Measurements from ENCODE around the gene C12orf42. TPM values are rescaled to one million over a fixed set of nuclear protein-coding genes. Genes with fewer than 3 reads are reported as not detected.
A peak's percentile ranks its signal among the peaks of the same experiment; 100 is the strongest.

C12orf42 gene
- total and polyA plus RNA-seq, 10 of the 15 experiments (the other 5 are each of a cell fraction or from before 2014, with no cell fraction given) = 1.4 to 7.0 (median 2.4) TPM

DNA sequence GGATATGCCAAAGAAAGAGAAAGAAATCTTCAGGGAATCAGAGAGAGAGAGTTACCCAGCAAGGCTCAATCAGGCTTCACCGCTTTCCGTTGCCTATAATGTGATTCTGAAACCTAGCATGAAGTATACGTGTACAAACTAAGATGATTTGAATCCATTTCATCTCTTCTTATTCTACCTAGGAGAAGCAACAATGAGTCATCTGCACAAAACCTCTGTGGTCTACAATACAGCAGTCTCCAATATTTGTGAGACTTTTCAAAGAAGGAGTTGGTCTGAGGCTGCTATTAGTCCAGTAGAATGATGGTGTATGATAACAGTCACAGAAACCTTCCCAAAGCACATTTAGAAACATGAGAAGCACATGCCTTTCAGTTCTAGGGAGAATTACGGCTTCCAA, 141.9 kb downstream of the C12orf42 start:
- Histone ChIP-seq H3K4me2 (ENCODE audit: control insufficient read depth, insufficient read depth) (no peak overlapping the region), H3K9ac (ENCODE audit: control insufficient read depth, insufficient read depth, low read length) (no peak overlapping the region), H2AFZ (ENCODE audit: control insufficient read depth, low read depth, low read length) (no peak overlapping the region), H3K27ac (ENCODE audit: control insufficient read depth, insufficient read depth) (no peak overlapping the region), H3K36me3 (ENCODE audit: control insufficient read depth in 2 of 2, insufficient read depth in 2 of 2, low read length in 1 of 2) (no peaks in the 10 kb centered on the region; a peak in 1 of 4 replicates), H3K27me3 (replicated peaks in 1 of 2; ENCODE audit: control insufficient read depth in 2 of 2, insufficient read depth in 2 of 2, low read length in 1 of 2) (no peaks in the 10 kb centered on the region), H4K20me1 (ENCODE audit: control insufficient read depth, insufficient read depth) (no peaks in the 10 kb centered on the region), H3K4me1 (ENCODE audit: control insufficient read depth, insufficient read depth, low read length) (no peaks in the 10 kb centered on the region), H3K79me2 (ENCODE audit: control insufficient read depth, insufficient read depth, low read length) (no peaks in the 10 kb centered on the region), H3K9me3 (replicated peaks; ENCODE audit: control insufficient read depth, insufficient read depth, low read length) (no peaks in the 10 kb centered on the region; the same call in 2 of the 3 replicates), H3K4me3 (no peak overlapping the region)
- TF ChIP-seq EZH2 (IDR thresholded peaks at IDR 0.05; ENCODE audit: borderline replicate concordance, control insufficient read depth, low read depth, low read length) (no peak), MTA3 (IDR thresholded peaks at IDR 0.05; ENCODE audit: borderline replicate concordance, low read length) (no peak), RUNX3 (IDR thresholded peaks at IDR 0.05; ENCODE audit: low read length) (peak; percentile 8; the same call in 1 of the 2 replicates), IRF4 (IDR thresholded peaks at IDR 0.05; ENCODE audit: low read depth, low read length) (no peak), SRF (IDR thresholded peaks at IDR 0.05; ENCODE audit: low read depth in 2 of 2, low read length in 2 of 2) (no peak), ZNF217 (IDR thresholded peaks at IDR 0.05) (no peak)
- FAIRE-seq (no peak), DNase-seq (ENCODE audit: low read depth, low spot score) (no peak), ATAC-seq (no peak)
- ChIA-PET SMC1A (ENCODE audit: uncharacterized antibody, unreplicated experiment) (interaction anchor here (1.0 to 1.2 kb wide), 2 partner anchors 9 to 11 kb away, joined by 4 to 6 read pairs; no protein-coding TSS in a partner anchor), RAD21 (ENCODE audit: unreplicated experiment) (no interaction called here), POLR2A (no interaction called here), CTCF (no interaction called here)
- in situ Hi-C loops (cut with MboI) (no loop called here), intact Hi-C loops (cut with micrococcal nuclease; ENCODE audit: unreplicated experiment) (no loop called here)
- WGBS (ENCODE audit: insufficient coverage, insufficient replicate concordance, low lambda C conversion rate, missing lambda C conversion rate) = 59% methylated on average over 4 of the region's 4 CpGs
- BruUV-seq (replicated peaks) = no TSS peak

GRCh38 chr12:103350116-103350515, 145.7 kb downstream of the C12orf42 start:
- H3K9me3 ChIP-seq (replicated peaks; ENCODE audit: control insufficient read depth, insufficient read depth, low read length) = no peaks in the 10 kb centered on the region; the same call in 2 of the 3 replicates
- H3K36me3 ChIP-seq (ENCODE audit: control insufficient read depth in 2 of 2, insufficient read depth in 2 of 2, low read length in 1 of 2) = no peaks in the 10 kb centered on the region; a peak in 1 of 4 replicates
- RAD21 ChIA-PET (ENCODE audit: unreplicated experiment) = no interaction called here
- H3K4me2 ChIP-seq (ENCODE audit: control insufficient read depth, insufficient read depth) = no peak overlapping the region
- no peak overlapping the region for H3K27ac ChIP-seq (ENCODE audit: control insufficient read depth, insufficient read depth)
- no peak for DNase-seq (ENCODE audit: low read depth, low spot score)
- no TSS peak for BruUV-seq (replicated peaks)
- H4K20me1 ChIP-seq (ENCODE audit: control insufficient read depth, insufficient read depth) = no peaks in the 10 kb centered on the region
- no peaks in the 10 kb centered on the region for H3K79me2 ChIP-seq (ENCODE audit: control insufficient read depth, insufficient read depth, low read length)
- no peaks in the 10 kb centered on the region for H3K4me1 ChIP-seq (ENCODE audit: control insufficient read depth, insufficient read depth, low read length)
- intact Hi-C loops (cut with micrococcal nuclease; ENCODE audit: unreplicated experiment) = no loop called here
- TF ChIP-seq TARDBP (IDR thresholded peaks at IDR 0.05; ENCODE audit: borderline replicate concordance) (no peak), BRCA1 (IDR thresholded peaks at IDR 0.05; ENCODE audit: low read depth, low read length) (no peak), SMC3 (IDR thresholded peaks at IDR 0.05; ENCODE audit: borderline replicate concordance, low read length) (no peak), POLR2AphosphoS2 (IDR thresholded peaks at IDR 0.05; ENCODE audit: low read depth, low read length) (no peak), RBBP5 (conservative IDR thresholded peaks at IDR 0.05) (no peak), WRNIP1 (IDR thresholded peaks at IDR 0.05; ENCODE audit: borderline replicate concordance, low read depth, low read length) (no peak)
- no peaks in the 10 kb centered on the region for H3K27me3 ChIP-seq (replicated peaks in 1 of 2; ENCODE audit: control insufficient read depth in 2 of 2, insufficient read depth in 2 of 2, low read length in 1 of 2)
- ATAC-seq = no peak
- WGBS (ENCODE audit: insufficient coverage, insufficient replicate concordance, low lambda C conversion rate, missing lambda C conversion rate) = 90% methylated on average over 5 of the region's 5 CpGs
- H3K9ac ChIP-seq (ENCODE audit: control insufficient read depth, insufficient read depth, low read length) = no peak overlapping the region
- CTCF ChIA-PET = no interaction called here
- in situ Hi-C loops (cut with MboI) = no loop called here
- no peak overlapping the region for H2AFZ ChIP-seq (ENCODE audit: control insufficient read depth, low read depth, low read length)
- POLR2A ChIA-PET = no interaction called here
- H3K4me3 ChIP-seq = no peak overlapping the region
- SMC1A ChIA-PET (ENCODE audit: uncharacterized antibody, unreplicated experiment) = interaction anchor here (1.8 kb wide), 1 partner anchor 37 kb away, joined by 4 read pairs; no protein-coding TSS in a partner anchor
- FAIRE-seq = no peak

Measured in GM12878 (cell line).